ENCODE measurements around the gene DISC1.

Gene DISC1

DNA sequence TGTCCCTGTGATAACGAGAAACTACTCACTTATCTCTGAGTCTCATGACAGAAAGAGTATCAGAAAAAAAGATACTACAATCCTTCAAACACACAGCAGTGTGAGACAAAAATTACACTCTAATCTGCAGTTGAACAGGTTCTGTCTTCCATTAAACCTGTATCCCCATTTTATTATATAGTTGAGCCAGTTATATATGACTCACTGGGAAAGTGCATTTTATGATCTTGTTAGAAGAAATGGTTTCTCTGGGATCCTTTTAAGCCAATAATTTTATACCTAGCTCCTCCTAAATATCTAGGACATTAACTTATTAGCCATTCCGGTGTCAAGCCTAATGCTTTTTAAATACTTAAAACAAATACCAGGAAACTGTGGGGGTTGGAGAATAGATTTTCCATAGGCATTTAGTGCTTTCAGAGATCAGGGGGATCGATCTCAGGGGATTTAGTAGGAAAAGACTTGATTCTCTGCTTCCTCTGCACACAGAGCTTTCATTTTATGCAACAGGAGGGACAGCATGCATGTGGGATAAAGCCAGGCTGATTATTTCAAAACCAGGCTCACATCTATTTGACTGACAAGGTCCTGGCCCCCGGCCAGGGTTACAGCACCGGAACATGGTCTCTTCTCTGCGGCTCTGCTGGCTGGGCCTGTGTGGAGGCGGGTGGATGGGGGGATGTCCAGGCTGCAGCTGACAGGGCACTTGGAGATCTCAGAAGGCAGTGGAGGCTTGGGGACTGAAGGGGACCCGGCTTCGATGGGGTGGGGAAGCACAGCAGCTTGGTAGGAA is 310.6 kb downstream of the DISC1 start:
- Mint-ChIP-seq H3K27ac (no peak overlapping the region), H3K36me3 (ENCODE audit: low read depth) (no peaks in the 10 kb centered on the region), H3K27me3 (ENCODE audit: low read depth, poor library complexity) (peaks cover 2% of the 10 kb centered on the region), H3K4me1 (peaks cover 39% of the 10 kb centered on the region), H3K4me3 (no peak overlapping the region), H3K9me3 (peaks cover 8% of the 10 kb centered on the region)
- peak; percentile 12 for DNase-seq
- TF ChIP-seq, protein P1, sequence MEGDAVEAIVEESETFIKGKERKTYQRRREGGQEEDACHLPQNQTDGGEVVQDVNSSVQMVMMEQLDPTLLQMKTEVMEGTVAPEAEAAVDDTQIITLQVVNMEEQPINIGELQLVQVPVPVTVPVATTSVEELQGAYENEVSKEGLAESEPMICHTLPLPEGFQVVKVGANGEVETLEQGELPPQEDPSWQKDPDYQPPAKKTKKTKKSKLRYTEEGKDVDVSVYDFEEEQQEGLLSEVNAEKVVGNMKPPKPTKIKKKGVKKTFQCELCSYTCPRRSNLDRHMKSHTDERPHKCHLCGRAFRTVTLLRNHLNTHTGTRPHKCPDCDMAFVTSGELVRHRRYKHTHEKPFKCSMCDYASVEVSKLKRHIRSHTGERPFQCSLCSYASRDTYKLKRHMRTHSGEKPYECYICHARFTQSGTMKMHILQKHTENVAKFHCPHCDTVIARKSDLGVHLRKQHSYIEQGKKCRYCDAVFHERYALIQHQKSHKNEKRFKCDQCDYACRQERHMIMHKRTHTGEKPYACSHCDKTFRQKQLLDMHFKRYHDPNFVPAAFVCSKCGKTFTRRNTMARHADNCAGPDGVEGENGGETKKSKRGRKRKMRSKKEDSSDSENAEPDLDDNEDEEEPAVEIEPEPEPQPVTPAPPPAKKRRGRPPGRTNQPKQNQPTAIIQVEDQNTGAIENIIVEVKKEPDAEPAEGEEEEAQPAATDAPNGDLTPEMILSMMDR (IDR thresholded peaks at IDR 0.05): no peak

DNA sequence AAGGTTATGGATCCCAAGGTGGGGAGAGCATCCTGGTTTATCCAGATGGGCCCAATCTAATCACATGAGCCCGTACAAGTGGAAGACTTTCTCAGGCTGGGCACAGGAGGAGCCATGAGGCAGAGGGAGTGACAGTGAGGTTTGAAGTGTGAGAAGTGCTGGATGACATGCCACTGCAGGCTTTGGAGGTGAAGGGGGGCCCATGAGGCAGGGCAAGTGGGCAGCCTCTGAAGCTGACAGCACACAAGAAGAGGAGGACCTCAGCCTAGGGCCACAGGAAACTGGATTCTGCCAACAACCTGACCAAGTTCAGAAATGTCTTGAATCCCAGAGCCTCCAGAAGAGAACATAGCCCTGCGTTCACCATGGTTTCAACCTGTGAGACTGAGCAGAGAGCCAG is 311.6 kb downstream of the DISC1 start:
- TF ChIP-seq, protein P1 (IDR thresholded peaks at IDR 0.05): no peak
- peaks cover 3% of the 10 kb centered on the region for H3K9me3 Mint-ChIP-seq
- no peaks in the 10 kb centered on the region for H3K36me3 Mint-ChIP-seq (ENCODE audit: low read depth)
- DNase-seq: no peak
- H3K27me3 Mint-ChIP-seq (ENCODE audit: low read depth, poor library complexity): peaks cover 5% of the 10 kb centered on the region
- H3K27ac Mint-ChIP-seq: no peak overlapping the region
- H3K4me1 Mint-ChIP-seq: peaks cover 39% of the 10 kb centered on the region
- H3K4me3 Mint-ChIP-seq: no peak overlapping the region

DNA sequence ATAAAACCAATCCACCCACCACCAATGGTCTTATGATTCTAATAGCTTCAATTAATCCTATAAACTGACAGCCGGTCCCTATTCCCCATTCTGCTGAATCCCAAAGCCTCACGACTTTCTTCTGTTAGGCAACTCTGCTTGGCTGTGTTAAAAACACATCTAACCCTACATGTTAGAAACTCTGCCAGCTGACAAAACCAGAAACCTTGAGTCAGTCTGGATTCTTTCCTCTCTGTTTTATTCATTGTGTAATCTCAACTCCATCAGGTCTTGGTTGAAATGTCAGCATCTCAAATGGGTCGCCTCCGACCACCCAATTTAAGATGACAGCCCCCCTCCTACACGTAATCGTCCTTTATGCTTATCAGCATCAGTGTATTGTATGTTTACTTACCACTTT is 312.1 kb downstream of the DISC1 start:
- no peak overlapping the region for H3K4me3 Mint-ChIP-seq
- H3K4me1 Mint-ChIP-seq: peaks cover 39% of the 10 kb centered on the region
- no peak for DNase-seq
- H3K27ac Mint-ChIP-seq: no peak overlapping the region
- no peaks in the 10 kb centered on the region for H3K36me3 Mint-ChIP-seq (ENCODE audit: low read depth)
- peaks cover 6% of the 10 kb centered on the region for H3K27me3 Mint-ChIP-seq (ENCODE audit: low read depth, poor library complexity)
- peaks cover 3% of the 10 kb centered on the region for H3K9me3 Mint-ChIP-seq
- TF ChIP-seq, protein P1 (IDR thresholded peaks at IDR 0.05): no peak

DNA sequence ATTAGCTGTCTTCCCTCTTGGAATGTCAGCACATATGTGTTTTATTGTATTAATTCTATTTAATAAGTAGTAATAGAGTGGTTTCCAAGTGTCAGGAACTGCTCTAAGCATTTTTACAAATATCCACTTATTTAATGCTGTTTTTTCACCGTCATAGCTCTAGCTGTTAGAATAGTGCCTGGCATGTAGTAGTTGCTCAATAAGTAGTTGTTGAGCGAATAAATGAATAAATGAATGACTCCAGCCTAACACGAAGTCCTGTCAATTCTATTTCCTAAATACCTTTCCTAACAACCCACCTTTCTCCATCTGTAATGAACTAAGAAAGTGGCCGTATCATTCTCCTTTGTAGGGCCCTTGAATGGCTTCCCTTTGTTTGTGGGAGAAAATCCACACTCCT is 312.5 kb downstream of the DISC1 start:
- H3K4me1 Mint-ChIP-seq: peaks cover 38% of the 10 kb centered on the region
- H3K27ac Mint-ChIP-seq: no peak overlapping the region
- H3K27me3 Mint-ChIP-seq (ENCODE audit: low read depth, poor library complexity): peaks cover 6% of the 10 kb centered on the region
- no peaks in the 10 kb centered on the region for H3K36me3 Mint-ChIP-seq (ENCODE audit: low read depth)
- H3K9me3 Mint-ChIP-seq: peaks cover 3% of the 10 kb centered on the region
- no peak for DNase-seq
- H3K4me3 Mint-ChIP-seq: no peak overlapping the region
- TF ChIP-seq, protein P1 (IDR thresholded peaks at IDR 0.05): no peak

DNA sequence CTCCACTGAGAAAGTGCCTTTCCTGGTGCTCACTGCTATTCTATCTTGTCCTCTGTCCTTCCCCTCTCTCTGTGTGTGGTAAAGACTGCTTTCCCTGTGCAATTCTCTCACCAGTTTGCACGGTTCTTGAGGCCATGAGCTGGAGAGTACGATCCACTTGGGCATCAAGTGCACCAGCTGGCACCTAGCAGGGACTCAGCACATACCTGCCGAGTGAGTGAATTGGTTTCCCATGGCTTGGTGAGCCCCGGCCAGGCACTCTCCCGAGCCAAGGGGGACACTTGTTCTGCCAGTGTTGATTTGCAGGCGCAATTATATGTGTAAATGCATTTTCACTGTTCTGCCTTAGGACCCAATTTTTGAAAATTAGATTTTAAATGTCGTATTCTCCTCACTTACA is 313.5 kb downstream of the DISC1 start:
- no peak overlapping the region for H3K4me3 Mint-ChIP-seq
- no peak for DNase-seq
- H3K27ac Mint-ChIP-seq: no peak overlapping the region
- H3K4me1 Mint-ChIP-seq: peaks cover 29% of the 10 kb centered on the region
- H3K27me3 Mint-ChIP-seq (ENCODE audit: low read depth, poor library complexity): peaks cover 6% of the 10 kb centered on the region
- peaks cover 3% of the 10 kb centered on the region for H3K9me3 Mint-ChIP-seq
- TF ChIP-seq, protein P1 (IDR thresholded peaks at IDR 0.05): no peak
- no peaks in the 10 kb centered on the region for H3K36me3 Mint-ChIP-seq (ENCODE audit: low read depth)

DNA sequence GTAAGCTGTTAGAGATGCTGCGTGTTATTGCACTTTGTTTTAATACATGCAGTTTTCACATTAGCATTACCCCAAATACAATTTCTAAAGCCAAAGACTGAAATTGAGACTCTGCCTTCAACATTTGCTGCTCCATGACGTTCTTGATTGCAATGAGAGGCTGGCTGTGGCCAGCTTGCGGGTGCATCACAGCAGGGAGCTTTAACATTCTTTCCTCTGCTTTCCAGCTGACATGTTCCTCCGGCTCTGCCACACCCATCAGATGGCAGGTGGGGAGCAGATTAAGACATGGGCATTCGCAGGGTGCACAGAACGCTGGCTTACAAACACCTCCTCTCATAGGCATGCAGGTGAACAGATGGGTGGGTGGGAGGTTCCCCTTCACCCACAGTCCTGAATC is 314.1 kb downstream of the DISC1 start:
- no peak overlapping the region for H3K27ac Mint-ChIP-seq
- H3K36me3 Mint-ChIP-seq (ENCODE audit: low read depth): no peaks in the 10 kb centered on the region
- H3K4me3 Mint-ChIP-seq: no peak overlapping the region
- peaks cover 3% of the 10 kb centered on the region for H3K9me3 Mint-ChIP-seq
- peaks cover 6% of the 10 kb centered on the region for H3K27me3 Mint-ChIP-seq (ENCODE audit: low read depth, poor library complexity)
- DNase-seq: no peak
- H3K4me1 Mint-ChIP-seq: peaks cover 28% of the 10 kb centered on the region
- TF ChIP-seq, protein P1 (IDR thresholded peaks at IDR 0.05): no peak
